GM12874 (cell line): ENCODE measurements around the gene KAT6B.

Experiments
- TF ChIP-seq, protein P1 (sequence below): IDR thresholded peaks from 2 replicates; pipeline ENCODE4 v1.5.1; 2011; ENCODE audit warnings: low read depth, mild to moderate bottlenecking, control low read depth, low read length, moderate library complexity; ENCODE audit not compliant: insufficient read depth

Gene KAT6B

DNA sequence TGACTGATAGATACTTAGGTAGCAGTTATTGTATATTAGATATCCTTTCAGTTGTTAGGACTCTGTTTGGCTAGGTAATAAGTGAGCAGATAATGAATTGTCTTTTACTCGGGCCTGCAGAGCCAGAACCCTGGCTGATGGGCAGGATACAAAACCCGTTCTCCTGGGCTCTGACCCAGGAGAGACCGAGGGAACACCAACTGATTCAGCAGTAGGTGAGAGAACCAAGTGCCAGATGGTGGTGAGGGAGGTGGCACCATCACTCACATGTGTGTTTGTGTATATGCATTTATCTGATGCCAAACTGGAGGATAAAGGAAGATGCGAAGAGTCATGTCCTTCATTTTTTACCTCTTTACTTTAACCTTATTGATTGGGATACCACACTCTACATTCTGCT lies 169.4 kb downstream of the KAT6B start:
- TF ChIP-seq, protein P1, sequence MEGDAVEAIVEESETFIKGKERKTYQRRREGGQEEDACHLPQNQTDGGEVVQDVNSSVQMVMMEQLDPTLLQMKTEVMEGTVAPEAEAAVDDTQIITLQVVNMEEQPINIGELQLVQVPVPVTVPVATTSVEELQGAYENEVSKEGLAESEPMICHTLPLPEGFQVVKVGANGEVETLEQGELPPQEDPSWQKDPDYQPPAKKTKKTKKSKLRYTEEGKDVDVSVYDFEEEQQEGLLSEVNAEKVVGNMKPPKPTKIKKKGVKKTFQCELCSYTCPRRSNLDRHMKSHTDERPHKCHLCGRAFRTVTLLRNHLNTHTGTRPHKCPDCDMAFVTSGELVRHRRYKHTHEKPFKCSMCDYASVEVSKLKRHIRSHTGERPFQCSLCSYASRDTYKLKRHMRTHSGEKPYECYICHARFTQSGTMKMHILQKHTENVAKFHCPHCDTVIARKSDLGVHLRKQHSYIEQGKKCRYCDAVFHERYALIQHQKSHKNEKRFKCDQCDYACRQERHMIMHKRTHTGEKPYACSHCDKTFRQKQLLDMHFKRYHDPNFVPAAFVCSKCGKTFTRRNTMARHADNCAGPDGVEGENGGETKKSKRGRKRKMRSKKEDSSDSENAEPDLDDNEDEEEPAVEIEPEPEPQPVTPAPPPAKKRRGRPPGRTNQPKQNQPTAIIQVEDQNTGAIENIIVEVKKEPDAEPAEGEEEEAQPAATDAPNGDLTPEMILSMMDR: no peak

DNA sequence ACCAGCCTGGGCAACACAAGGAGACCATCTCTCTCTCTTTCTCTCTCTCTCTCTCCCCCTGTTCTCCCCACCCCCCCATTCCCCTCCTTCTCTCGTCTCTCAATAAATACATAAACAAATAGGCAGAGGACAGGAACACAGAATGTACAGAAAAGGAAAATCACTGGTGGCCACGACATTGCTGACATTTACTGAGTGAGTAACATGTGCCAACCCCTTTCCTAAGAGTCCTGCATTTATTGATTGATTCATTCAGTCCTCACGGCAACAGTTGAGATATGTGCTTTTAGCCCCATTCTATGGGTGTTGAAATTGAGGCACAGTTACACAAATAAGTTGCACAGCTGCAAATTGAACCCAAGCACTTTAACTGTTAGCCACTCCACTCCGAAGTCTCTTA lies 170.8 kb downstream of the KAT6B start:
- TF ChIP-seq, protein P1: no peak

DNA sequence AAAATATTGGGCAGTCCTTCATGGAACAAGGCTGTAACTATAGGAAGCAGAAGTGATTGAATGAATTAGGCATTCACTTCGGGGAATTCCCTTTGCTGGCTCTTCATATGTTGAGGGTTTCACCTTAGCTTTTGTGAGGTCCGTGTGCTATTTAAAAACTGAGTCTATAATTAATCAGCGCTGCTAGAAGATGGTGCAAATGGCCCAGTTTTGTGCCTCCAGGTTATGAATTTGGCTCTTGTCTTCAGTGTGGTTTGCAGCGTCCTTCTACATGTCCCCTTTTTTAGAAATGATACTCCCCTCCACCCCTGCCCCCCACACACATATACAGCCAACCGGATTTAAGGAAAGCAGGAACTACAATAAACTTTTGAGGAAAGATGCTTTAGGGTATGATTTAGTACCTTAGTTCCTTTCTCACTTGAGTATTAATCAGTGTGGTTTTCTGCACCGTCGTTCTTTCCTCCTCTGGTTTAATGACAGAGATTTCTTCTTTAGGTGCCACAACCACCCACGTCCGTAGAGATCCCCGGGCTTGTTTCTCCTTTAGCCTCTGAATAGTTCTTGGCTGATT lies 174.4 kb downstream of the KAT6B start:
- TF ChIP-seq, protein P1: no peak

DNA sequence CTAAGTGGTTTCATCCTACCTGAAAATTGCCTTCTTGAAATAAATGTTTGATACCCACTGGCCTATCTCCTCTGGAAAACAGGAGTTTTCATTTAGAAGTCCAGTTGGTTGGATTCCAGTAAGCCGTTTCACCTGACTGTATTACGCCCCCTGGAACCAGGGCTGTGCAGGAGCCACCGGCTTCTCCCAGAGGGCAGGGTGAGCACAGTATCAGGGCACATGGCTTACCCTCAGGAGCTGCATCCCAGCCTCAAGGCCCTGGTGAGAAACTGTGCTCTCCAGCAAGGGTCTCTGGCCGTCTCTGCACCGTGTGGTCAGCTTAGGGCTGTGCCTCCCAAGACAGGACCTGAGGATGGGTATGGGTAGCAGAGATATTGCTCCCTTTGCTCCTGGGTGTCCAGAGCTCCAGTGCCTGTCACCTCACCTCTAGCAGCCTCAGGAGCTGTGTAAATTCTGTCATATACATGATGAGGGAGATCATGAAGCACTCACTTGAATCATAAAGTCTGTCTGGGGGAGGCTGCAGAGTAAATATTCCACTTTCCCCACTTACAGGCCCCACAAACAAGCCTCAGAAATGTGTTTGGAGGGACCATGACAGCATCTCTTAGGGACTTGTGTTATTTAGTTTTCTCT lies 175.4 kb downstream of the KAT6B start:
- TF ChIP-seq, protein P1: no peak

DNA sequence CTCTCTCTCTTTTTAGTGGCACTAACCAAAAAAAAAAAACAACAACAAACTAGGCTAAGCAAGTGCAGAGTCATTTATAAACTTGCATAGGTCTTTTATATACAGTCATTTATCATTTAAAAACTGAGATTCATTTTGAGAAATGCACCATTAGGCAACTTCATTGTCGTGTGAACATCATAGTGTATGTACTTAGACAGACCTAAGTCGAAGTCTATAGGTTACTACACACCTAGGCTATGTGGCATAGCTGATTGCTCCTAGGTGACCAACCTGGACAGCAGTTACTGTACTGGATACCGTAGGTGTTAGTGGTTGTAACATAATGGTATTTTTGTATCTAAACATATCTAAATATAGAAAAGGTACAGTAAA lies 175.9 kb downstream of the KAT6B start:
- TF ChIP-seq, protein P1: no peak

DNA sequence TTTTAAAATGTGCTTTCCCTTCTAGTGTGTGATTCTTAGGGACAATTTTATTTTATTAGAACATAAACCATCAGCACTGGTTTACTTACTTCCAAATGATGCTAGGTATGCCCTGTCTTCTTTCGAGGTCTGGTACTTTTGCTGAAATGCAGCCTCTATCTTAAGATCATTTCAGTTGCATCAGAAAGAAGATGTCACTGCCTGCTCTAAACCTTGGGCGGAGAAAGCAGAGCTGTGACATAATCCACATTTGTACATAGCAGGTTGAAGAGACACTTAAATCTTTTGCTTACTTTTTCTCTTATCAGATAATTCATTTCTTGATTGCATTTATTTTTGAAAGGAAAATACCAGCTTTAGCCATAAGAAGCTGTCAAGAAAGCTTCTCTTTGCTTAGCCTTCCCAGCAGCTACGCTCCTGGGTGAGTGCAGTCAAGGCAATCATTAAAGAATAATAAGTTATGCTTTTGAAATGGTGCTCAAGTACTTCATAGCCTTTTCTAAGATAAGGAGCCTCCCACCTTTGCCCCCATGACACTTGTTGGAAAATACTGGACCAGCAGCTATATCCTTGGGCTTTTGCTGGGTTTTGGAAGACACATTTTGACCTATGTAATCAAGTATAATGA lies 176.7 kb downstream of the KAT6B start:
- TF ChIP-seq, protein P1: no peak

DNA sequence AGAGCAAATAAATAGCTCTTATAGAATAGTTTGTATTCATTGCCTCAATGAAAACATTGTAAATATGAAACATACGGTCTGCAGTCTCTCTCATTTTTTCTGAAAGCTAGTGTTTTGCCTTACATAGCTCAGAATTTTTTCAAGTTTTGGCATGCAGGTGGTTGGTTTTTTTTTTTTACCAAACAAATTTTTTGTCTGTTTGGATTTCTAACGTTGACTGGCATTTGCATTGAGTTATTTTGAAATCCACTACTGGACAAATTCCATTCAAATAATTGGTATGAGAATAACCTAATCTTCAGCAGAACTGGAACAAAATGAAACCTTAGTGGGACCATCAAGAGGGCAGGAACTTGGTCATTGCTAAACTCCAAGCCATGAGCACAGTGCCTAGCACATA lies 177.5 kb downstream of the KAT6B start:
- TF ChIP-seq, protein P1: no peak
